ENCODE measurements around the gene ECE1. TPM values are rescaled to one million over a fixed set of nuclear protein-coding genes. Genes with fewer than 3 reads are reported as not detected.
"Not testable (repeated sequence)": the region's sequence is repeated elsewhere in the genome, so short reads cannot be mapped to it uniquely, and the experiment has no call there.

ECE1 gene
- total RNA-seq, 2 donors from 2014 or later, result 108 to 120 TPM

DNA sequence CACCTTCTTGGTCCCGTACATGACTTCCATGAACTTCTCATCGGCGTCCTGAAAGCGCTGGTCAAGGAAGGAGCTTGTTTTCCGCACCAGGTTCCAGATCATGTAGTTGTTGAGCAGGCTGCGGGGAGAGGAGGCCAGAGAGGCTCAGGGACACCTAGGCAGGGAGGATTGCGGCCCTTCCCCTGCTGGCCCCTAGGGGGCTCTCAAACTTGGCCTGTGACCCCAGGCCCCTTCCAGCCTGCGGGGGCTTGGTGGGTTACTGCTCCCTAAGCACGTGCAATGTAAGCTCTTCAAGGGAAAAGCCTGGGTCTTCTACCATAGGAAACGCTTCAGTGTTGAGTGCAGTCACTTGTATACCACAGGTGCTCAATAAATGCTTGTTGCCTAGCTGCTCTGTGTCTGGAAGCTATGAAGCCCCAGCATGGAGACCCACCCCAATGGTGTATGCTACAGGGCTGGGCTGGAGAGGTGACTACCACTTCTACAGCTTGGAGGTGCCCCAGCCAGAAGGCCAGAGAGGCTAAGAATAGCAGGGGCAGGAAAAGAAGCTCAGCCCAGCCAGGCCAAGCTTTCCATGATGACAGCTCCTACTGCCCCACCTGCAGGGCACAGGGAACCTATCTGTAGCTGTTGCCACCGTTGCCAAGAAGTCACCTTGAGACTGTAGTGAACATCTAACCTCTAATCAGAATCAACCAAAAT lies 45.1 kb downstream of the ECE1 start:
- intact Hi-C loops (cut with DNase I), result no loop called here
- DNase-seq (ENCODE audit: low spot score), result no peak

GRCh38 chr1:21244154-21244553 lies 46.1 kb downstream of the ECE1 start:
- DNase-seq (ENCODE audit: low spot score), result no peak
- intact Hi-C loops (cut with DNase I), result no loop called here

- intact Hi-C loops (cut with DNase I), result no loop called here
- DNase-seq (ENCODE audit: low spot score), result no peak
These were observed 47.4 kb downstream of the ECE1 start for GRCh38 chr1:21242846-21243245.

DNA sequence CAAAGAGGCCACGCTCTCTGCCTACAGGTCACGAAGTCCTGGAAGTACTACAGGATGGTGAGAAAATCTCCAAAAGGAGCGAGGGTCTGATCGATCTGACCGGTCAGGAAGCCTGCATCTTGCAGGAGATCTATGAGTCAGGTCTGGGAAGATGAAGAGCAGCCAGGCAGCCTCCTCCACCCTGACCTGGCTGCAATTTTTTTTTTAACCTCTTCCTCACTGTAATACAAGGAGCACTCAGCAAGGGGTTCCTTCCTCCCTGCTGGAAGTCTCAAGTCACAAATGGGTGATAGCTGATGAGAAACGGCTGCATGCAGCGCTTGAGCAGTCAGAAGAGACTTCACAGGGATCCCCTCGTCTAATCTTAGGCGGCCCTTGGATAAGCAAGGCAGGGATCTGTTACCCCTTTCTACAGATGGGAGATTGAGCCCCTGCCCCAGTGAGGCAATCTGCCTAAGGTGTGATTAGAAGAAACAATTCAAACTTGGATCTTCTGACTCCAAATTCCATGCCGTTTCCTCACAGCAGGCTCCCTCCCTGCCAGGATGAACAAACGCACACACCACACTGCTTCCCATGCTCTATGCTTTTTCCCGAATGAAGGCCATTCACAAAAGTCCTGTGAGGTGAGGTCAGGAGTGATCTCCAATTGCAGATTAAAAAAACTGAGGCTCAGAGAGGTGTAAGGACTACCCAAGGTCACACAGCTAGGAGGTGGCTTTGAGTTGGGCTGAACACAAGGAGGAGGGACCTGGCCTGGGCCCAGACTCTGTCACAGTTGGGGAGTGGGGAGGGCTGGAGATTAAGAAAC lies 48.3 kb downstream of the ECE1 start:
- DNase-seq (ENCODE audit: low spot score), result no peak
- intact Hi-C loops (cut with DNase I), result no loop called here

DNA sequence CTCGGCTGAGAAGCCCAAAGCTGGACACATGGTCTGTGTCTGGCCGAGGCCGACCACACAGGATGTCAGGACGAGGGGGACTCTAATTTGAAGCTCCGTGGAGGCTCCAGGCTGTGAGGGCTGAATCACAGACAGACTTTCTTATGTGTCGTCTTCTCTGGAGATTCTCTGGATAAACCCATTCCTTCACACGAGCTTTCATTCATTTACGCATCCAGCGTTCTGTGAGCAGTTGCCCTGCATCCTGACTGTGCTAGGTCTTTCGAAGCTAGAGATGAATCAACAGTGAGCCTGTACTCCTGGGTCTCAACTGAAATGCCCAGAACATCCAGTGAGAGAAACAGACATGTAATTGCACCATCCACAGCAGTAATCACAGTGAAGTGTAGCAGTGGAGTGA lies 49.6 kb downstream of the ECE1 start:
- DNase-seq (ENCODE audit: low spot score), result no peak
- intact Hi-C loops (cut with DNase I), result no loop called here

DNA sequence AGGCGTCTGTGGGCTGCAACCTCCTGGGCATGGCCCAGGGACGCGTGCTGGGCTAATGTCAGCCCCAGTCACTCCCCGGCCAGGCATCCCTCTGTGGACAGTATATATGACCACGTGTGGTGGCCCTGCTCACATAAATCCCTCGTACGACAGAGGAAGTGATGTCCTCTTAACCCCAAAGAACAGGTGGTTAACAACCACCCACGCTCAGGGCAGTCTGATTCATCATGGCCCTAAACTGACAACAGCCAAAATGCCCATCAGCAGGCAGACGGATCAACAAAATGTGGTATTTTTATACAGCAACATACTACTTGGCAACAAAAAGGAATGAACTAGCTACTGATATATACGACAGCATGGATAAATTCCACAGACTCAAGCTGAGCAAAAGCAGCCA lies 51.0 kb downstream of the ECE1 start:
- intact Hi-C loops (cut with DNase I), result loop anchor here in 1 of 2 donors (10.0 kb wide), 1 partner anchor 216 kb away; no protein-coding TSS in a partner anchor
- no peak for DNase-seq (ENCODE audit: low spot score)

DNA sequence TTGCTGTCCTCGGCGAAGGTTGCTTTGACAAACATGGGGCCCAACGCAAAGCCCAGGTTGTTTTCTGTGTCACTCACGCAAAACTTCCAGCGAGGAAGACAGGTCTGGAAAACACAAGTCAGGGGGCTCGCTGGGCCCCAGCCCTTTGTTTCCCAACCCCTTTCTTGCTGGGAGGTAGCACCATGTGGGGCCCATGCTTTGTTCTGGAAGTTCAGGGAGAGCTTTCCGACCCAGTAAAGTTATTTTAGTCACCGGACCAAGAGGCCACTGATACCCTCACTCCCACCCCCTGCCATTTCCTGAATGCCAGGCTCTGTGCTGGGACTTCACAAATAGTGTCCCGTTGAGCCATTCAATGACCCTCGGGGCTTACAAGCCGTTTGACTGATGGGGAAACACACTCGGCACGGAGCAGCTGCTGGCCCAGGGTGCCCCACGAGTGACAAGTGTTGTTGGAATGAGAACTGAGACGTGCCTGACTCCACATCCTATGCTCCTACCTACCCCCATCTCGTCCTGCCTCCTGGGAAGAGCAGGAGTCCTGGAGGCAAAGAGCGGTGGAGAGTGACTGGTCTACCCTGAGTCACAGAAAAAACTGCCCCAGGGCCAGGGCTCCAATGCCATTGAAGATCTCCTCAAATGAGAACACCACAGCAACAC lies 52.0 kb downstream of the ECE1 start:
- intact Hi-C loops (cut with DNase I), result loop anchor here in 1 of 2 donors (10.0 kb wide), 1 partner anchor 217 kb away; no protein-coding TSS in a partner anchor
- DNase-seq (ENCODE audit: low spot score), result no peak

- intact Hi-C loops (cut with DNase I), result loop anchor here in 1 of 2 donors (10.0 kb wide), 1 partner anchor 217 kb away; no protein-coding TSS in a partner anchor
- no peak for DNase-seq (ENCODE audit: low spot score)
These were observed 52.7 kb downstream of the ECE1 start for GRCh38 chr1:21237446-21238088.

- intact Hi-C loops (cut with DNase I), result loop anchor here in 1 of 2 donors (10.0 kb wide), 1 partner anchor 219 kb away; no protein-coding TSS in a partner anchor
- DNase-seq (ENCODE audit: low spot score), result no peak
These were observed 54.1 kb downstream of the ECE1 start for GRCh38 chr1:21236178-21236577.

DNA sequence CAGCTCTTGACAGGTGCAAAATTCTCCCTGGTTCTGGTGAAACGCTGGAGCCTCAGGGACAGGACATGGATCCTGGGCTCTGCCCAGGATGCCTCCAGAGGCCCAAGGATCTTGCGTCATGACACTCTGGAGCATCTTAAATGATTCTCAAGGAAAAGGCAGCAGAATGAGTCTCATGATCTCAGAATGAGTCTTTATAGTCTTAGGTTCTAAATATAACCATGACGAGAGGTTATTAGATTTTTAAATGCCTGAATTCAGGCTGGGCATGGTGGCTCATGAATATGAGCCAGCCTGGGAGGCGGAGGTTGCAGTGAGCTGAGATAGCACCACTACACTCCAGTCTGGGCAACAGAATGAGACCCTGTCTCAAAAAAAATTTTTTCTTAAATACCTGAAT lies 55.5 kb downstream of the ECE1 start:
- no peak for DNase-seq (ENCODE audit: low spot score)
- intact Hi-C loops (cut with DNase I), result loop anchor here (5.0 to 10.0 kb wide), 2 partner anchors 133 to 220 kb away; no protein-coding TSS in a partner anchor

DNA sequence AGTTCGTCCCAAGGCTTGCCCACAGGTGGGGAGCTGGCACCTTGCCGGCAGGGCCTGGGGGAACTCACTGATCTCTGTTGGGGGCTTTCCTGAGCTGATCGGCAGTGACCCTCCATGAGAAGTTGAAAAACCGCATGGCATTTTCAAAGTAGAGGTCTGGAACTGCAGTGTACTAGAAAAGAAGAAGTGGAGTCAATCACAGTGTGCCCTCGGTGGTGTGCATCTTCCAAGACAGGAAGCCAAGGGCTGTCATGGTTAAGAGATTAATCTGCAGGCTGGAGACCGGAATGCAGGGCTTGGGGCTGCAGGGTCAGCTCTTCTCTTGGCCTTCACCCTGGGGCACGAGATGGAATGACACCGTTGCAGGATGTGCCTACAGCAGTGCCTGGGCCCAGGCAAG lies 56.8 kb downstream of the ECE1 start:
- intact Hi-C loops (cut with DNase I), result loop anchor here (5.0 to 10.0 kb wide), 2 partner anchors 134 to 221 kb away; no protein-coding TSS in a partner anchor
- DNase-seq (ENCODE audit: low spot score), result no peak

DNA sequence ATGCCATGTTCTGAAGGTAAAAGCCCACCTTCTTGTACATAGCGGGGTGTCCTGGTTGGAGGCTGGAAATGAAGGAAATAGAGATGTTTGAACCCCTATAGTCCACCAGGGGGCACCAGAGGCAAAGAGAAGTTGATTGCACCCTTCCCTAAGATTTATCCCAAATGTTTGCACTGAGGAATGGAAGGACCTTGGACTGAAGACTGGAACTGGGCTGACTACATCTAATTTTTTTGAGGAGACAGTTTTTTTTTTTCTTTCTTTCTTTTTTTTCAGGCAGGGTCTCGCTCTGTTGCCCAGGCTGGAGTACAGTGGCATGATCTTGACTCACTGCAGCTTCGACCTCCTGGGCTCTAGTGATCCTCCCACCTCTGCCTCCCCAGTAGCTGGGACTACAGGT lies 58.2 kb downstream of the ECE1 start:
- intact Hi-C loops (cut with DNase I), result loop anchor here (5.0 to 10.0 kb wide), 2 partner anchors 135 to 223 kb away; no protein-coding TSS in a partner anchor
- no peak for DNase-seq (ENCODE audit: low spot score)

DNA sequence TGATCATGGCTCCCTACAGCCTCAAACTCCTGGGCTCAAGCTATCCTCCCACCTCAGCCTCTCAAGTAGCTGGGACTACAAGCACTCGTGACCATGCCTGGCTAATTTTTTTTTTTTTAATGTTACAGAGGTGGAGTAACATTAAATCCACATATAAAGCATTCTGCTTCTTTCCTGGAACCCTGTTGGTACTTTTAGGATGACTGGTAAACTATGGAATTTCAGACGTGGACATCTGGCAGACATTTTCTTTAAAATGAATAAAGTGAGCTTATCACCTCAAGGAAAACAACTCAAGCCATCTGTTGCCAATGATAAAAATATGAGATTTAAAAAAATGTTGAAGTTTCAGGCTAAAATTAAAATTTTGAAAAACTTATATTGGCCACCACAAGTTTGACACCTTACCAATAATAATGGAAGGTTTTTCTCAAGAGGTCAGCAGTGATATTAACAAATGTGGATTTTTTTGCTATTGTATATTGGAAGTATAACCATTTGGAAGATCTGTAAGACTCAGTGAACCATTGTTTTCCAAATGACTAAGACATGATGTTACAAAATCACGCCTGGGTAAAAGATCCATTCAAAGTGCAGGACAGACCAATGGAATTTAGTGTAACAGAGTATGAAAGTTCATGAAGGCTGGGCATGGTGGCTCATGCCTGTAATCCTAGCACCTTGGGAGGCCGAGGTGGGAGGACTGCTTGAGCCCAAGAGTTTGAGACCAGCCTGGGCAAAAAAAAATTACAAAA lies 60.8 kb downstream of the ECE1 start:
- intact Hi-C loops (cut with DNase I), result no loop called here
- no peak for DNase-seq (ENCODE audit: low spot score)

GRCh38 chr1:21228224-21228623 lies 62.0 kb downstream of the ECE1 start:
- intact Hi-C loops (cut with DNase I), result not testable (repeated sequence)

DNA sequence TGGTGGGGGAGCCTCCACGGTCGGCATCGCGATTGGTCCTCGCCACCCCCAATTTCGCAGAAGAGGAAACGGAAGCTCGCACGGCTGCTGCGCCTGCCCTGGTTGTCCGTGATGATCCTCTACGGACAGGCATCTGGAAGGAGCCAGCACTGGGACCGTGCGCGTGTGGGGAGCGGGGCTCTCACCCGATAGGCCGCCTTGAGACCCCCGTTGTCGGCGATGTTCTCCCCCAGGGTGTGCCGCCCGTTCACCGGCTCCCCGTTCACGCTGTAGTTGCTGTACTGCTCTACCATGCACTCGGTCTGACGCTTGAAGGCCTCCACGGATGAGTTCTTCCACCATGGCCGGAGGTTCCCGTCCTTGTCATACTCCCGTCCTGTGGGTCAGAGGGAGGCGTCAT lies 65.2 kb downstream of the ECE1 start:
- intact Hi-C loops (cut with DNase I), result no loop called here

More at GRCh38 chr1:21228224-21228623, 62.0 kb downstream of the ECE1 start:
- not testable (repeated sequence) for DNase-seq (ENCODE audit: low spot score)

DNA sequence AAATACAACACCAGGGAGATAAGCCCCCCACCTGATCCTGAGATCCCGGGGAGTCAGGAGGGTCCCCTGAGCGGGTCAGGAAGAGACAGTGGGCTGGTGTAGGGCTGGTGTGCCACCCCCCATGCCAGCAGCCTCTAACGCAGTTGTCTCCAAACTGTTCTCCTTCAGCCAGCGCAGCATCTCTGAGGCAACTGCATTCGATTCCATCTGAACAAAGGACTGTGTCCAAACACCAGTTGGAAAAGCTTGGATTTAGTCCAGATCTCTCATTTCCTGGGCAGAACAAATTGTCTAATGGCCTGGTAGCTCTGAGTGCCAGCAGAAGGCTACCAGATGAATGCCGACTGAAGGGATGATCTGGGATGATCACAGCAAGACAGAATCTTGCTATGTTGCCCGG lies 69.4 kb downstream of the ECE1 start:
- DNase-seq (ENCODE audit: low spot score), result no peak
- intact Hi-C loops (cut with DNase I), result no loop called here

More for the DNA sequence above, 65.2 kb downstream of the ECE1 start:
- DNase-seq (ENCODE audit: low spot score), result no peak

DNA sequence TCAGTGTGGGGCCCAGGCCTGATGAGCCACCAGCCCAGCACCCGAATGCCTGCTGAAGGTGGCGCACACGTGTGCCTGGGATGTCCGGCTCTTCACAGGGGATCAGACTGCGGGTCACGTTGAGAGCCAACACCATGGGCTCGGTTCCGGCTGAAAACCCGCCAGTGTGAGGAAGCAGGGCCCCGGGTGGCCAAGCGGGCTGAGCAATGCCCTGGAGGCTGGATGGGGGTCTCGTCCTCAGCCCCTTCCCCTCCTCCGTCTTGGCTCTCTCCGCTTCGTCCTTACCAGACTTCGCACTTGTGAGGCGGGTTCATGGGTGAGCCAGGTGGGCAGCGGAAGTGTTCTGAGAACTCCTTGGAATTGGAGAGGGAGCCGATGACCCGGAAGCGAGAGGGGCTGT lies 70.6 kb downstream of the ECE1 start:
- DNase-seq (ENCODE audit: low spot score), result no peak
- intact Hi-C loops (cut with DNase I), result no loop called here

GRCh38 chr1:21217812-21218596 lies 72.3 kb downstream of the ECE1 start:
- DNase-seq (ENCODE audit: low spot score), result peak; percentile 83
- intact Hi-C loops (cut with DNase I), result no loop called here
